HG03045 (cell line): ENCODE measurements around the gene RNF166.
A peak's percentile ranks its signal among the peaks of the same experiment; 100 is the strongest.

Experiments used
- ATAC-seq: cut with Tn5 transposase; IDR thresholded peaks from one replicate; pipeline ENCODE4 v1.9.1; 2021; ENCODE audit warnings: mild to moderate bottlenecking, moderate library complexity; ENCODE audit not compliant: unreplicated experiment

Gene RNF166, protein sequence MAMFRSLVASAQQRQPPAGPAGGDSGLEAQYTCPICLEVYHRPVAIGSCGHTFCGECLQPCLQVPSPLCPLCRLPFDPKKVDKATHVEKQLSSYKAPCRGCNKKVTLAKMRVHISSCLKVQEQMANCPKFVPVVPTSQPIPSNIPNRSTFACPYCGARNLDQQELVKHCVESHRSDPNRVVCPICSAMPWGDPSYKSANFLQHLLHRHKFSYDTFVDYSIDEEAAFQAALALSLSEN

DNA sequence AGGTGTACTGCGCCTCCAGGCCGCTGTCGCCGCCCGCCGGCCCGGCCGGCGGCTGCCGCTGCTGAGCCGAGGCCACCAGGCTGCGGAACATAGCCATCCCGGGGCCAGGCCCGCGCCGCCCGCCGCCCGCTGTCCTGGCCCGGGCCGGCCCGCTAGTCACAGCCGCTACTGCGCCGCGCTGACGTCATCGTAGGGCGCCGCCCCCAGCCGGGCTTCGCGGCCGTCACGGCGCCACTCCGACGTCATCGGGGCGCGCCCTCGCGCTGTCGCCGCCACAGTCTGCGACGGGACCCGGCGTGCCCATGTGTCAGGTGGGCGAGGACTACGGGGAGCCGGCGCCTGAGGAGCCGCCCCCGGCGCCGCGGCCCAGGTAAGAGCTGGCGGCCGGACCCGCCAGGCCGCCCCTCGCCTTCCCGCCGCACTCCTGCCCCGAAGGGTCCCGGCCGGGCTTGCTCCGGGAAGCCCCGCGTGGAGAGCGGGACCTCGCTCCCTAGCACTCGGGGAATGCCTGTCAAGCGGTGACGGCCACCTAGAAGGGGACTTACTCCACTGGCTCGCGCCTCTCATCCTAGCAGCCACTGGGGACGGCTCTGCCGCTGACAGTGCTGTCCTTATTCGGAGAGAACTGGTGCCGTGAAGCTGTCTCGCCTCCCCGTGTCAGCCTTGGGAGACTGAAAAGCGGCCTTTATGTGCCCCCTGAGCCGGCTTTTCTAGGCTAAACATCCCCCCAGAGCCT is at the start of gene RNF166, which contains the start of gene CTU2:
Gene RNF166 (minus strand): TSS at position 180 of the 736 bp plus-strand sequence. CDS start 83 bp downstream, at position 97.
Gene CTU2 (plus strand): TSS at position 275 of the 736 bp plus-strand sequence. CDS start 28 bp downstream, at position 303.
- peak; percentile 63 for ATAC-seq

DNA sequence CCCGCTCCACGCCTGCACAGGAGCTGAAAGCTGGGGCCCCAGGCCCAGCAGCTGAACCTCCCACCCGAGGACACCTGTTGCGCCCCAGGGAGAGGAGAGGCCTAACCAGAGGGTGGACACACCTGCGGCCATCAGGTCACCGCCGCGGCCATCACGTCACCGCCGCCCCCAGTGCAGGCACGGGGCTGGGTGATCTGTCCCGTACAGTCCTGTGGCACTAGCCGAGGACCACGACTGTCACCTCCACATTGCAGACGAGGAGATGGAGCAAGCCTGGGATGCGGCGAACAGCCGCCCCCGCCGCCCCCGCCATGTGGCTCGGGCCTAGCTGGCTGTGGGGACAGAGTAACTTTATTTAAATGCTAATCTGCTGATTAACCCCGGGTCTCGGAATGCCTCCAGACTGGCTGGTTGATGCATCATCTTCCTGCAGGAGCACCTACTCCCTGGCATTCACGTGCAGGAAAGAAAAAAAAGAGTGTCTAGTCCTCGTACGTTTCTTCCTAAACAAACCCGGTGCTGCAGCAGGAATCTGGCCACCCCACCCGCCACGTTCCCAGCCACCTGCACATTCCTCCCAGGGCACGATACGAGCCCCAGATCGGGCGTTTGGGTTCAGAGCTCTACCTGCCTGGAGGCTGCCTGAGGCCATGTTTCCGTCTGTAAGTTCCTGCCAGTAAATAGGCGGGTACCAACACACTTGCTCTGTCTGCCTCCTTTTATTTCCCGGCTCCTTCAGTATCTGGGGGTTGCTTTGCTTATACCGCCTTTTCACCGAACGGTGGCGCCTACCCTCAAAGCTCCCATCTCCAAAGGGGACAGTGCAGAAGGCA is 48.9 kb upstream of the RNF166 start:
- ATAC-seq, result no peak

DNA sequence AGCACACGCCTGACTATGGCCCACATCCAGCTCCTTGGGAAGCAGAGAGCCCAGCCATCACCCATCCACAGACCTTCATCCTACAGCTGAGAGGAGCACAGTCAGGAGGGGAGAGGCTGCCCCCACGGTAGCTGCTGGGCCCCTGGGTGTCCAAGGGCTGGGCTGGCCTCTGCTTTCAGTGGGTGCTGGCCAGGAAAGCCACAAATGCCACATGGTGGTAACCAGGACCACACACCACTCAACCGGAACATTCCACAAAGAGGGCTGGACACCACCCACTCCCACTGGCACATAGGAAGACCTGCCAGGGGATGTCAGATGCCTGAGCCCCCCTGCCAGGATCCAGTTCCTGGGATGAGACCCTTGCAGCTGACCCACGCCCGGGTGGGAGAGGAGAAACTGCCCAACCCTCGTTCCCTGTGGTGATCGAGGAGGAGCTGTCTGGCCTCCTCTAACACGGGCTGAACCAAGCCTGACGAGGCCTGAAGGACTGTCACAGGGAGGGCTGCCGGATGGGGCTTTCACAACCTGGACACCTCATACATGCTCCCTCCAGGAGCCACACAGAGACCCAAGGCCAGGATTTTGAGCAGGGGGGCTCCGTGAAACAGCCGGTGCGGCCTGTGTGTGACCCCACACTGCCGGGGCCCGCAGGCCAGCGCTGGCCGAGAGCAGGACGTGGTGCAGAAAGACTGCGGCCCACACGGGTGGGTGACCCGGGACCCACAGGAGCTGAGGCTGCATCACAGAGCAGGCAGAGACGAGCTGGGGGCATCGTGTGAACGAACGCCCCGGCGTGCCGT is 48.1 kb upstream of the RNF166 start:
- no peak for ATAC-seq

DNA sequence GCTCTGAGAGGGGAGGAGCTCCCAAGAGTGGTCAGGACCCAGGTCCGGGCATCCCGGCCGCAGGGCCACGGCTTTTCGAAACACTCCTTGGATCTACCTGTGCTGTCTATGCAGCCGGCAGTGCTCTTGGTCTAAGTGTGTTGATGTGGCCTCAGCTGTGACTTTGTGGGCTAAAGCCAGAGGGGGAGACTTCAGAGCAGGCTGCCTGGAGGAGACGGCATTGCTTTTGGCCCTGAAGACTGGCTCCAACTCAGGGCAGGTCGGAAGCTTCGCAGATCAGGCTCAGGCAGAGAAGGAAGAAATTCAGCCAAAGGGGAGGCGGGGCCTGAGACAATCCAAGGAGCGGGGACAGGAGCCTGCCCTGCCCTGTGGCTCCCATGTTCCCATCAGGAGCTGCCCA is 47.4 kb upstream of the RNF166 start:
- no peak for ATAC-seq

DNA sequence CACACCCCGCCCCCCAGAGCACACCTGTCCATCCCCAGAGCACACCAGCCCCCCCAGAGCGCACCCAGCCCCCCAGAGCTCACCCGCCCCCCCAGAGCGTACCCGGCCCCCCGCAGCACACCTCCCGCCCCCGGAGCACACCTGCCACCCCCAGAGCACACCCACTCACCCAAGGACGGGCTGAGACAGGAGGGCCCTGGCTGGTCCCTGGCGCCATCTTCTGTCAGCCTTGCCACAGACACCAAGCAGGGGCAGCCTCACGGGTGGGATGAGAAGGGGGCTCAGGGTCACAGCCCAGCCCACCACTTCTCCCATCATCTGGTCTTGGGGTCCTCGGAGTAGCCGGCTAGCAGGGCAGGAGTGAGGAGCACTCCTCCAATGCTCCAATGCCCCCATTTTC is 47.0 kb upstream of the RNF166 start:
- ATAC-seq, result no peak

DNA sequence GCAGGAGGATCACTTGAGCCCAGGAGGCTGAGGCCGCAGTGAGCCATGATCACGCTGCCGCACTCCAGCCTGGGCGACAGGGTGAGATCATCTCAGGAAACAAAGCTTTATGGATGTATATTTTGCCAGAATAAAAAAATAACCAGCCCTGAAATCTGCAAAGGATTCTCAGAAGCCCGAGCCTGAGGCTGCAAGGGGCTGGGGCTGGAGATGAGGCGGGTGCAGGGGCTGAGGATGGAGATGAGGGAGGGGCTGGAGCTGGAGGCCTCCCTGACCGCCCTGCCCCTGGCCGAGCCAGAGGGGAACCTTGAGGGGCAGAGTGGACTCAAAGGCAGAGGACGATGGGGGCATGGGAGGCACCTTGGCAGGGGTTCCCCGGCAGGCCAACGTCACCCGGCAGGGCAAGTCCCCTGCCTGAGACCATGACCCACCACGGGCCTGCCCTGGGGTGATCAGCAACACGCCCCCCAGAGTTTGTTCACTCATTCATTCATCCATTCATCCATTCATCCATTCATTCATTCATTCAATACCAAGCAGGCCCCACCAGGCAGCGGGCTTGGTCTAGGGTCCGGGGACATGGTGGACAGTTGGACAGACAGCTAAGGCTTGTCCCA is 46.3 kb upstream of the RNF166 start:
- ATAC-seq, result no peak

DNA sequence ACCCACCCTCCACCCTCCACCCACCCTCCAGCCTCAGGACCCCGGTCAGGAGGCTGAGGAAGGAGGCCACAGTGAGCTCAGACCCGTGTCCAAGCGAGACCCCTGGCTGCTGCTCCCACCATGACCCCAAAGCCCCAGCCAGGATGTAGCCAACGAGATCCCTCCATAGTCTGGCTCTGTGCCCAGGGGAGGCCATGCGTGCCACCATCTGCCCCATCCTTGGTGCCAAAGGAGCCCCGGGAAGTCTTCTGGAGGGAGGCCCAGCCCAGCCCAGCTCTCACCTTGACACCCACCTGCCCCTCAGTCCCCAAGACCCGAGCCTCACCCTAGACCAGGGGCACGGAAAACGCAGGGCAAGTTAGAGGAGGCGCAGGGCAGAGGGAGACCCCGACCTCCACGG is 44.6 kb upstream of the RNF166 start:
- ATAC-seq, result no peak

DNA sequence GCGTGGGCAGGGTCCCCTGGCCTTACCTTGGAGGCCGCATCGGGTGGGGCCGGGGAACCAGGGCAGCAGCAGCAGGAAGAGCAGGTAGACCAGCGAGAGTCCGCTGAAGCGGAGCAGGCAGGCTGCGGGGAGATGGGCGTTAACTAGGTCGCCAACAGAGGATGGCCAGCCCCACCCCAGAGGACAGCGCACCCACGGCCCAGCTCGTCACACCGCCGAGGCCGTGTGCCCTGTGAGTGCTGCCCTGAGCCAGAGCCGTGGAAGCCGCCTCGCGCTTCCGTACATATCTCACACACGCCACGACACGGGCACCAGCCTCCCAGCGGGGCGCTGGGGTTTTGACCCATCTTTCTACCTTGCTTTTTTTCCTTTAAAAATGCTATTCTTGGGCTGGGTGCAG is 43.1 kb upstream of the RNF166 start:
- ATAC-seq, result no peak

DNA sequence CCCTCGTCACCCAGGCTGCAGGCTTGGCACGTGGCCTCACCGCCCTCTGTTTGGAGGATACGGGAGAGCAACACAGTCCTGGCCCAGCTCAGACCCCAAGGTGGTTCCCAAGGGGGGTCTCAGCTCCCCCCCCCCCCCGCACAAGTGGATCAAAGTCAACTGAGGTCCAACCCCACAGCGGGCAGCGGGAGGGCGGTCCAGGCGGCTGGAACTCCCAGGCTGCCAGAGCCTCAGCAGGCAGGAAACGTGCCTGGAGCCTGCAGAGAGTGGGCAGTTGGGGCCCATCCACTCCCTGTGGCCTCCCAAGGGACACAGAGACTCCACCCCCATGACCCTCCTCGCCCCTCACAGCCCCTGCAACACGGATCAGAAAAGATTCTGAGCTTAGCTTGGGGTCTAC is 42.2 kb upstream of the RNF166 start:
- ATAC-seq, result no peak

DNA sequence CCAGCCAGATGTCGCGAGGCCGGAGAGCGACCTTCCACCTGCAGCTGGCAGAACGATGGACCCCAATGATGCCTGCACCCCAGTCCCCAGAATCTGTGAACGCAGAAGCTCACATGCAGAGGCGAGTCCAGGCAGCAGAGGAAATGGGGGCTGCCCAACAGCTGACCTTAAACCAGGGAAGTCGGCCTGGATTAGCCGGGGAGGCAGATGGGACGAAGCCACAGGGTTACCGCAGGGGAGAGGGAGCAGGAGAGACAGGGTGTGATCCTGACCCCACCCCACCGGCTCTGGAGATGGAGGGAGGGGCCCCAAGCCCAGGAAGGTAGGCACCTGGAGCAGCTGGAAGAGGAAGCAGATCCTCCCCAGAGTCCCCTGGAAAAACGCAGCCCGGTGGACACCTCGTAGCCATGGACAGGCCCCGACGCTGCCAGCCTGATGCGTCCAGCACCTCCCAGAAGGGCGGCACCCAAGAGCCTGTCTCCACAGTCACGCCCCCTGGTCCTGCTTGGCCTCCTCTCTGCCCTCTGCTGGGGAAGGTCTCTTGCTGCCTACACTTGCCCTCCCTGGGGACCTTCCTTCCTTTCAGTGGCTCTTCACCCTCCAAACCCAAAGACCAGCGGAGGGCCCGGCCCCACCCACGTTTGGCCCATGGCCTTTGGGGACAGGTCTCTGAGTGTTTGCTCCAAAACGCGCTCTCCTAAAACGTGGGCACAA is 41.5 kb upstream of the RNF166 start:
- ATAC-seq, result no peak

DNA sequence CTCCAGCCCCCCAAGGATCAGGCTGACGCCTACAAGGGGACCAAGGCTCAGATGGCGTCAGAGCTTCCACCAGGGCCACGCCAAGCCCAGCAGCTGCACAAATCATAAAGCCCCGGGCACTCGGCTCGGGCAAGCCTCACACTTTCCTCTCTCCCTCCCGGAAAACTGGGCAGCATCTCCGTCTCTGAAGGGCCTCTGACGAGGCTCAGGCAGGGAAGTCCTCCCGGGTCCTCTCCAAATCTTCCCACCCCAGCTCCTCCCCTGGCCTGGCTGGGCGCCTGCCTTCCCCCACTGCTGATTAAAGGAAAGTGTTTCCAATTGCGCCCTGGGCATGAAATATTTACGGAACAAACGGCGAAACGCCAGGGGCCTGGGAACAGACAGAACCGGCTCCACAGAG is 40.3 kb upstream of the RNF166 start:
- ATAC-seq, result no peak

DNA sequence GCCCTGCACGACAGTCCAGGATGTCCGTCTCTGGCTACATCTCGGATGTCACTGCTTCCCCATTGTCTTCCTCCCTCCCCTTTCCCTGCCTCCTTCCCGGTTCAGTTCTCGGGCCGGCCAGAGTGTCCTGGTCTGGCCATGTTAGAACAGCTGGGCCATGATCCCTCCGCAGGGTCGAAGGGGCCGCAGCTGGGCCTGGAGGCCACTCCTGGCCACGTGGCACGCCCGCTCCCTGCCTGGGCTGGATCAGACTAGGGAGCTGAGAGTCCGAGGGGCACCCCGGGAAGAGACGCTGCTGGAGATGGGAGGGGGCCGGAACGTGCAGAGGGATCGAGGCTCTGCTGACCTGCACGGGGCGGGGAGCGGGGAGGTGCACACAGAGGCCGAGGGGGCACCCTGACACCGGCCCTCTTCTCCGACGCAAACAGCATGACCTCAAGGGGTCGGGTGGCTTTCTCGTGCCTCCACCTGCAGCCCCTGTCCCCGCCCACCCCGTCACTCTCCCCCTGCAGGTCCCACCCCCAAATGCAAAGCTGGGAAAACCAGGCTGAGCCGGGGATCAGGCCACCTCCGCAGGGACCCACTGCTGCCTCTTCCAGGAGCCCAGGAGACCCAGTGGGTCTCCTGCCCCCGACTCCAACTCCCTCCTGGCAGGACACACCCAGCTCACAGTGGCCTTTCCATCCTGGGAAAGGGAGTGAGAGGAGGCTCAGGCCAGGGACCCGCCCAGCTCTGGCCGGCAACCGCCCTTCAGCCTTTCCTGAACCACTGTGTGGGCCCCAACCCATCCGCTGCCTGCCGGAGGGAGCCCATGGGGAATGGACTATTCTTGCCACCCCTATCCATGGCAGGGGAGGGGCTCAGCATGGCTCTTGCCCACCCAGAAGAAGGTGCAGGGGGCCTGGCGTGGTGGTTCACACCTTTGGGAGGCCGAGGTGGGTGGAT is 38.6 kb upstream of the RNF166 start:
- ATAC-seq, result no peak

DNA sequence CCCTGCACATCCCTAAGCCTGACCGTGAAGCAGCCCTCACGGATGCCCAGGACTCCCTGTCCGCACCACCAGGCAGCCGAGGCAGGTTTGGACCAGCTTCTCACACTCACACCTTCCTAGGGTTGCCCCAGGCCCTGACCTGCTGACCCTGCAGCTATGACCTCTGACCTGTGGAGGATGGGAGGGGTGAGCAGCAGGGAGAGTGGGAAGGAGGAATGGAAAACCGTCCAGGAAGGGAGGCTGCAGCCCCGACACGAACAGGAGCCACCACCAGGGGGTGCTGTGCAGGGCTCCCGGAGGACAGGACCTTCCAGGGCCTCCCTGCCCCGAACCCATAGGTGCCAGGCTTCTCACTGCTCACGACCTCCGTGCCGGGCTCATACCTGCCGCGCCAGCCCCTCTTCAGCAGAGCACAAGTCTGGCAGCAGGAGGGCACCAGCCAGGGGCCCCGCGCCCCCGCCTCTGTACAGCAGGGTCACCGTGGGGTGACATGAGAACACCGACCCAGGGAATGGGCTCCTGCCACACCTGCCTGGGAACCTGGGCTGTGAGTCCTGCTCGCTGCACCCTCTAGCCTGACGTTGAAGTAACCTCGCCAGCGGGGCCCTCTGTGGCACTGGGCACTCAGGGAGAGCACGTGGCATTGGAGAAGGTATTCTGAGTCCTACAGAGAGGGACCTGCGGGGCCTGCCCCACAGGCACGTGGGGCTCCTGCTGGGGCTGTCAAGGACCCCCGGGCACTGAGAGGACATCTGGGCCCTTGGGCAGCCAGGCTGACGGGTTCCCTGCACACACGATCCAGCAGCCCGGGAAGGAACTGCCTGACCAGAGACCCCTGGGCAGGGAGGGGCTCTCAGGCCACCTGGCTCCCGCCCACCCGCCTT is 37.7 kb upstream of the RNF166 start:
- no peak for ATAC-seq

DNA sequence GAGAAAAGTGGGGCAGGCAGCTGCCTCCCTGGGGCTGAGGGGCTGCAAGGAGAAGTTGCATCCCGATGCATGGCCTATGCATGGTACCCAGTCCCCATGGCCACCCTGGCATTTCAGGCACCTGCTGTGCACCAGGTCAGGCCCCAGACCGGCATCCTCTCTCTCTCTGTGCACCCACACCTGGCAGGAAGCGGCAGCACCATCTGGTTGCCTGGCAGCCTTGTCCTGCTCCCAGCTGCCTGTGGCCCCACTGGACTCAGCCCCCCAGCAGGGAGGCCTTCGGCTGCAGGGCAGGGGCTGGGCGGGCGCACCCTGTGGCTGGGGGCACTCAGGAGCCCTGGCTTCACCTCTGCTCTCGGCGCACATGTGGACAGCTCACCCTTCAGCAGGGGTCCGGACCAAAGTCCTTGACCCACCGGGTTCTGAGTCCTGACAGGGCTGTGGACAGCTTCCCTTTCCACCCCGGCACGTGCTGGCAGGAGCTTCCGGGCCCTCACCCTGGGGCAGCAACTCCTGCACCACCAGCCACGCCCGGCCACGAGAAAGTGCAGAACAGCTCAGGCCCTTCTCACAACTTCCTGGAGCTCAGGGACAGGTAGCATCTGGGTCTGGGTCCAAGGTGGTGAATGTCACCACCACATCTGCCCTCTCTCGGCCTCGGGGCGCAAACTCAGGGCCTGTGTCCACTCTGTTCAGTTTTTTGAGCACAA is 36.8 kb upstream of the RNF166 start:
- ATAC-seq, result no peak

DNA sequence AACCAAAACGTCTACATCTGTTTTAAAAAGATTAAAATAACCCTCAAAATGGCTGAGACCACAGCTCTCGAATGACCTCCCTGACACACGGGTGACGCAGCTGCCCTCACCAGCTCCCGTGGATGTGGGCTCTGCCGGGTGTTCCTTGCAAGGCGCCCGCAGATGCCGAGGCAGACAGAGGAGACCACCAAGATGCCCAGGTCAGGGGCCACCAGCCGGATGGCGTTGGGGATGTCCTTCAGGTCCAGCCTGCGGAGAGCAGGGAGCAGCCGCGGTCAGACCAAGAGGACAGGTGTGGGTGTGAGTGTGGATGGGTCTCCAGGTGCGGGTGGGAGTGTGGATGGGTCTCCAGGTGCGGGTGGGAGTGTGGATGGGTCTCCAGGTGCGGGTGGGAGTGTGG is 35.2 kb upstream of the RNF166 start:
- ATAC-seq, result no peak

DNA sequence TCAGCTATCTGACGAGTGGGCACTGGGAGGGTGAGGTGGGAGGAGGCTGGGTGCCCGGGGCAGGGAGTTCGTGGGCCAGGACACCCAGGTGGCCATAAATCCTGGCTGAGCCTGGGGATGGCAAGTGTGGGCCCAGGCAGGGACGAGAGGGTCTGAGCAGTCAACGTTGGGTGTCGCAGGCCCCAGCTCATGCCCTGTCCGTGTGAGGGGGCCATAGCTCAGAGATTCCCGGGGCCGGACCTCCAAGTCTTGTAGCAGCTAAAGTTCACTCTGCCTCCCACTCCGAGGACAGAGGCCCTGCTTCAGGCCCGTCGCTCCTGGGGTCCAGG is 34.5 kb upstream of the RNF166 start:
- no peak for ATAC-seq
